Suppressor macrophage treated with lipopolysaccharide for 1 hour (primary cell): ENCODE results near the gene ZMYND8.
"Not testable (repeated sequence)": the region's sequence is repeated elsewhere in the genome, so short reads cannot be mapped to it uniquely, and the experiment has no call there.

Source experiments
- DNase-seq, 3 donors: peaks; one replicate each; pipeline ENCODE4 v3.0.0-alpha.2; 2020 to 2022

The ZMYND8 gene

DNA sequence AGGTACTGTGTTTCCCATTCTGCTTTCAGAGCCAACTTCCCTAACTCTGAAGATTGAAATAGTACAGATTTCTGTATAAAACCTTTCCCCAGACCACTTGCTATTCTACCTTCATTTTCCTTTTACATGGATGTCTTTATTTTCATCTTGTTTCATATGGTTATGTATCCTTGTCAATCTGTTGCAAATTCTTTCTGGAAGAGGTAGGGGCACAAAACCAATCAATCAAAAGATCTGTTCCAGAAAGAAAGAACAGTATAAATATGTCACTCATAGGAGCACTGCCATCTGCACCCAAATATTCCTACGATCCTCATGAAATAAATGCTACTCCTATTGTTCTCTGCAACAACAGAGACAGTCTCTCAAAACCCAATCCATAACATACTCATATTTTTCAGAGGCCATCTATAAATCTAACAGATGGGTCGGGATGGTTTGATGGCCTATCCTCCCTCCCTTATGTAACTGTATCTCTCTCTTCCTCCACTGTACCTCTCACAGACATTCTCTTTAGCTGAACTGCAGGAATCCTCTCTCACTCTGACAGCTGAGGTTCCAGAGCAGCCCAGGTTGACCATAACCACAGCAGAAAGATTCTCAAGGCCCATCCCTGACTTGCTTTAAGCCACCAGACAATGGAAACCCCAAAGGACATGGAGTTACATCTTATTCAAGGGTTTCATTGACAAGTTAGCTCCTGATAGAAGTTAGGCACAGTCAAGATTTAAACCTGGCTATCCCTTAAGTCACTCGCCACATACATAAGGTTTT is 112.8 kb downstream of the ZMYND8 start:
- no peak for DNase-seq

DNA sequence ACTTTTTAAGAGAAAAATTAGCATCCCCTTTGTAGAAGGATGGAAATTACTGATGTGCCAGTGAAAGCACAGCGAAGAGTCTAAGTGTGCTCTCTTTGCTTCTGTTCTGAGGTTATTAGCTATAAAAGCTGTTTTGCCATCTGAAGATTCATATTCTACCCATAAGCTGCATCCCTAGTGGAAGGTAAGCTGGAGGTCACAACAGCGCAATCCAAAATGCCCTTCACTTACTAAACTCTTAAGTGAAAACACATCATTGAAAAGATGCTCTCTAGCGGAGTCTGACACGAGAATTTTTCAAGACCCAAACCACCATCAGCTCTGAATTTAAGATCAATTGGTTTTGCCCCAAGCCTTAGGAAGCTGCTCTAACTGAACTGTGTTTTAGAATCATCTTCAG is 113.5 kb downstream of the ZMYND8 start:
- no peak for DNase-seq

DNA sequence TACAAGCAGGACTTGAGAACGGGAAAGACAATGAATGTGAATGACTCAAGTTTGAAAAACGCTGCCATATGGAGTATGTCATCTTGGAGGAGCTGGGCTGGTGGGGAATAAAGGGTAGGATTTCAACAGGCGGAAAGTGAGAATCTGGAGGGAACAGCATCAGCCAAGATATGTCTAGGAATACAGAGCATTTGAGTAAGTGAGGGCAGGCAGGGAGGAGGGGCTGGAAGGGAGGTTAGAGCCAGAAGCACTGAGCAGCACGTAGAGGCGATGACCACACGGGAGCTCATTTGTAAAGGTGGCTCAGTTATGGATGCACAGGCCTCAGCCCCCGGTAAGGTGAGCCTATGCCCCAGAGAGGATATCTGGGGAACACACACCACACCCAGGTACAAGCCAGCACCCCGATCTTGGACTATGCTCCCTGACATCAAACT is 115.1 kb downstream of the ZMYND8 start:
- DNase-seq = no peak

DNA sequence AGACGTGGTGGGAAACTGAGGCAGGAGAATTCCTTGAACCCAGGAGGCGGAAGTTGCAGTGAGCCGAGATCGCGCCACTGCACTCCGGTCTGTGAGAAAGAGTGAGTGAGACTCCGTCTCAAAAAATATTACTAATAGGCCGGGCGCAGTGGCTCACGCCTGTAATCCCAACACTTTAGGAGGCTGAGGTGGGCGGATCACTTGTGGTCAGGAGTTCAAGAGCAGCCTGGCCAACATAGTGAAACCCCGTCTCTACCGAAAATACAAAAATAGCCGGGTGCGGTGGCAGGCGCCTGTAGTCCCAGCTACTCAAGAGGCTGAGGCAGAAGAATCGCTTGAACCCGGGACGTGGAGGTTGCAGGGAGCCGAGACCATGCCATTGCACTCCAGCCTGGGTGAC is 116.4 kb downstream of the ZMYND8 start:
- not testable (repeated sequence) for DNase-seq

DNA sequence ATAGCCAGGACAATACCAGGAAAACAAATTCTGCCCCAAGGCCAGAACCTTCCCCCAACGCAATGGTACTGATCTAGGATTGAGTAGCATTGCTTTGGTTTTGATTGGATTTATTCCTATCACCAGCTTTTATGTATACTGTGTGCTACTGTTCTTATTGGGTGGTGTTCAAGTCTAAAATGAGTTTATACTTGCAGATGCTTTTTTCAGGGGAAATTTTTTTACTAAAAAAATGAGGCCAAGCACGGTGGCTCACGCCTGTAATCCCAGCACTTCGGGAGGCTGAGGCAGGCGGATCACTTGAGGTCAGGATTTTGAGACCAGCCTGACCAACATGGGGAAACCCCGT is 116.8 kb downstream of the ZMYND8 start:
- DNase-seq = no peak

DNA sequence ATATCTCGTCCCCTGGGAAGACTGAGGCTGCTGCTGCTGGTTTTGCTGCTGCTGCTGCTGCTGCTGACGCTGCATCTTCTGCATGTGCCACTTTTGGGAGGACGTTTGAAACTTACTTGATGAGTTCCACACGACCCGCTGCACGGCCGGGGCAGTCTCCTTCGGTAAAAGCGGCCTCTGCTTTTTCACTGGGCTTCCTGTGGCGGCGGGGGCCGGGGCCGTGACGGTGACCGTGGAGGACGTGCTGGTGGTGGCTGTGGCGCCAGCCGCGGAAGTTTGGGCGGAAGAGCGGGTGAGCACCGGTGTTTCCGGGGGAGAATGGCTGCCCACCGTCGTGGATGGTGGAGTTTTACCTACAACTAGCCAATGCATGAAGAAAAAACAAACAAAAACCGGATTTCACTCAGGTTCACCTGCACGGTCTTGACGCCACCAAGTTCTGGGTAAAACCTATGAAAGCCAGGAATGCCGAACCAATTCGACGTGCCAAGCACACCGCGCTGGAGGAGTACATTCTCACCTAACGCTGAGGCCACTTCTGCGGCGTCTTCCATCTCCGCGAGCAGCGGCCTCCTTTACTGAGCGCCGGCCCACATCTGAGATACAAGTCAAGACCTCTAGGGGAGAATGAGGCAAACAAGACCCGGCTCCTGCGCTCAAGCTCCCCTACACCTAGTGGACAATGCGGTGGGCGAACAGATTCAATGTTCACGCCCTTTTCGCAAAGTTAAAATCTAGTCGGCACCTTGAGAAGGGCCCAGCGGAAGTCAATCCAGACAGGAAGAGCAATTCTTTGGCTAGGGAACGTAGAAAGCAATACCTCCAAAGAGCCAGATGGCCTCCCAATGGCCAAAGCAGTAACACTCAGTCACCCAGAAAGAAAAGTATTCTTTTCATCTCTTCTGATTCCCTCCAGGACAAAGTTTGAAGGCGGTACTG is 117.5 kb downstream of the ZMYND8 start:
- DNase-seq = no peak

DNA sequence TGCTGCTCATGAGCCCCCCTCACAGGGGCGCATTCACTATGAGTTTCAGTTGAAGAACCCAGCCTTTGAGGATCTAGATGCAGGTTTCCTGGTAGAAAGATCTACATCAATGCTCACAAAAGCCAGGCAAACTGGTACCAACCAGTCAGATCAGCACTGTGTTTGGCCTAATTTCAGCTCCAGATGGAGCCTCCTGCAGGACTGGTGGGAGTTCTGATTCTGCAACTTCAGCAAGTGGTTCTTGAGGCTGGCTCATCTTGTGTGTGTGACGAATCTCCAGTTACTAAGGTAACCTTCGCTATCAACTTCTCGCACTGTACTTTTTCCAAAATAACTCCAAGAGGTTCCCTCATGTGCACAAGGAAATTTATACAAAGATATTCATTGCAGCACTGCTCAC is 118.8 kb downstream of the ZMYND8 start:
- DNase-seq = no peak

DNA sequence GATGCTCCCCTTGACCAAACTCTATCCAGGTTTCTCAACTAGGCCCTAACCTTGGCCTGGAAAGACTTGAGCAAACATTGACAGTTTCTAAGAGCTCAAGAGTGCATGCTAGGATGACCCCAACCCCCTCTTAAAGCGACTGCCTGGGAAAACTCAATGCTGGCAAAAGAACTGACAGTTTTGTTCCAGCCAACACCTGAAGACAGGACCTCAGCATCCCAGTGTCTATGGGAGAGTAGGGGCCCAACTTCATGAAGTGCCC is 119.9 kb downstream of the ZMYND8 start:
- no peak for DNase-seq

DNA sequence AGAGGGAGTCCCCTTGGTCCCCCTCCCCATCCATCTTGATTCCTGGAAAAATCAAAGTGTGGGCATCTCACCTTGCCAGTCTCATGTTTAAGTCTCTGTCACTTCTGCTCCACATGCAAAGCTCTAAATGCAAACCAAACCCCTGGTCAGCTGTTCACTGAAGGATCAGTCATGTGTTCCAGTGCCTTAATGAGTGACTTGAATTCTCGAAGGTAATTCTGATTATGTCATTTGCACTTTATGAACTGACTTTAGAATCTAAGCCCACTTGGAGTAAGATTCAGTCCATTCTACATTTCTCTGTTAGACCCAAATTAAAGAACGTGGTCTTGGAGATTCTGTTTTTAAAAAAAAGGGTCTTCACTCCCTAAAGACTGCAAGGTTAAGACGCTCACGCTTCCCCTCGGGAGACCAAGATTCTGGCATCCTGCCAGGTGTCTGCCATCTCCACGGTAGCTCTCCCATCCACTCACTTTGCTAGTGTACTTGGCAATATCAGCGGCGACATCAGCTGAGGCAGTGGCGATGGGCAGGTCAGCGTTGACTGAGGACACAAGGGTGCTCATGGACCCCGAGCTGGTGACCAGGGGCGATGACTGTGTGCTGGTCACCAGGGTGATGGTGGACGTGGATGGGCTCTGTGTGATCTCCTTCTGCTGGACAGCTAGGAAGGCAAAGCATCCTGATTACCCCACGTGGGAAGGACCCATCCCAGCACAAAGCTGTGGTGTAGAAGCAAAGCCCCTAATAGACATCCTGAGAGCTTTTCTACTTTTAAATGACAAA is 120.5 kb downstream of the ZMYND8 start:
- DNase-seq = no peak

DNA sequence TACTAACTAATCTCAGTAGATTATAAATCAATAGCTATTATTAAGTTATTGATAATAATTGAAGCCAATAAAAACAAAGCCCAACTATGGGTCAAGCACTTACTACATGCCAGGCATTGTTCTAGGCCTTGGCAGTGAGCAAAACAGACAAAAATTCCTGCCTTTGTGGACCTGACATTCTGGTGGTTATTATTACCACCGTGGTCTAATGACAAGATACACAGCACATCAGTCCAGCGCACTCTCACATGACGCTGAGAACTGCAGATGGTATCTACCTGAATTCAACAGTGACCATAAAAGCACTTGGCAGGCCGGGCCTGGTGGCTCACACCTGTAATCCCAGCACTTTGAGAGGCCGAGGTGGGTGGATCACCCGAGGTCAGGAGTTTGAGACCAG is 121.4 kb downstream of the ZMYND8 start:
- DNase-seq = no peak

DNA sequence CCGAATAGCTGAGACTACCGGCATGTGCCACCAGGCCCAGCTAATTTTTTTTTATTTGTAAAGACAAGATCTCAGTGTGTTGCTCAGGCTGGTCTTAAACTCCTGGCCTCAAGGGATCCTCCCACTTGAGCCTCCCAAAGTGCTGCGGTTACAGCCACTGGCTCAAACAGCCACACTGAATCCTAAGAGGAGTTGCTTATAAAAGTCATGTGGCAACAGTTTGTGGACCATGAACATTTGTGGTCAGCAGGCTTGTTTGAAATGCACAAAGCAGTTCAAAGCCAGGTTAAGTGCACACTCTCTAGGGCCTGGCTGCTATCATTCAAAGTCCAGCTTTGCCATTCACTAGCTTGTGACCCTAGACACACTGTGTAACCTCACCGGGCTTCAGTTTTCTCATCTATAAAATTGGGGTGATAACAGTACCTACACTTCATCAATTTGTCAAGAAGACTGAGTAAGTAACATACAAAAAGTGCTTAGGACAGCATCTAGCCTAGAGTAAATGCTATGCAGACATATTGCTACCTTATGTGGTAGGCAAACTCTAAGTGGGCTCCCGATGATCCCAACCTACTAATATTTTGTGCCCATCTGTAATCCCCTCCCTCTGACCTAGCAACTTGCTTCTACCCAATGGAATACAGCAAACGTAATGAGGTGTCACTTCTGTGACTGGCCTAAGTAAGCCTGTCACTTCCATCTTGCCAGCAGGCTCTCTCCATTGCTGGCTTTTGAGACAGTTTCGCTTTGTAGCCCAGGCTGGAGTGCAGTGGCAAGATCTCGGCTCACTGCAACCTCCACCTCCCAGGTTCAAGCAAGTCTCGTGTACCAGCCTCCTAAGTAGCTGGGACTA is 122.9 kb downstream of the ZMYND8 start:
- DNase-seq = no peak

DNA sequence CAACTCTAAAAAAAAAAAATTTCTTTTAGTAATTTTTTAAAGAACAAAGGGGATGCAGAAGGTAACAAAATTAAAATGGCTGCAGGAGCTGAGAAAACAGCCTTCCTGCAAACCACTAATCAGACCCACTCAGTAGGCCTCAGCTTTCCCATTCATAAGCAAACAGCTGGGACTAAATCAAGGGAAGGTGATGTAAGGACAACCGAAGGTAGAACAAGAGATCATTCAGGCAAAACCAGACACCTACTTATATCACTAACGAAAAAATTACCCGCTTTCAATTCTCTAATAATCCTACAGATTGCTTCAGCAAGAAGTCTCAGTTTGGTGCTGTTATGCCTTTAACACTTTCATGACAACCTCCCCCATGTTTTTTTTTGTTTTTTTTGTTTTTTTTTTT is 124.0 kb downstream of the ZMYND8 start:
- no peak for DNase-seq

DNA sequence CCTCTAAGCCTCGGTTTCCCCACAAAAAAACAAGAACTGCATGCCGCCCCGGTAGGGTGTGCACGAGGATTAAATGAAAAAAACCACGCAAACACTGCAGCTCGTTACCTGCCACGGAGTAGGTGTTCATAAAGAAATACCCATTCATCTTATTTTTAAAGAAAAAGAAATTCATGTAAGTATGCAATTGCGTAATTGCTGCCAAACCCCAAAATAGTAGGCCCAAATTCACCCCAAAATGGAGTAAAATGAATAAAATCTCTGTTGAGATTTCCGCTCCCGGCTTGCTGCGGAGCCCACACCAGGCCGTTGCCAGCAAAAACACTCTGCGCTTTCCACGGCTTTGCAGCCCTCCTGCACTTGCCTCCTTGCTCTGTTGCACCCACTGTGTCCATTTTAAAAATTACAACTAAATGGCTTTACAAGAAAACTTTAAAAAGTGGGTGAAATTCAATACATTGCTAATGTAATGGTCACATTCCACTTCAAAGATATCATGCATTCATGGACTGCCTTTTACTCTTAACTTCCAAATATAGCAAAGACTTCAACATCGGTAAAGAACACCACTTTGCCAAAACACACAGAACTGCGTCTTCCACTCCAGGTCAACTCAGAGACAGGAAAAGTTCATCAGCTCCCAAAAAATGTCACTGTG is 125.0 kb downstream of the ZMYND8 start:
- DNase-seq = no peak

DNA sequence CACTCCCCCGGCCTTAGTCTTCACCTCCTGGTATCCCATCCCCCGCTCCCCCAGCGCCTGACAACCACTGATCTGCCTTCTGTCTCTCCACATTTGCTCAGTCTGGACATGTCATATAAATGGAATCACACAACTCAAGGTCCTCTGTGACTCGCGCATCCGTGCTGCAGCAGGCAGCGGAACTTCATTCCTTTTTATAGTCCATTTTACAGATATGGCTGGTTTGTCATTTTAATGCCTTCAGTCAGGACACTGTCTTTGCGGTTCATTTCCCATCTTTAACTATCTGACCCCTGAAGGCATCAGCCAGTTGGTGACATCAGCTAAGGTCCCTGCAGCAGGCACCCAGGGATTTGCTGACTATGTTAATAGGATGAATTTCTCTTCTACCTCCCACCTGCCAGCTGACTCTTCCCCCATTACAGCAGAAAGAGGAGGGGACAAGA is 125.7 kb downstream of the ZMYND8 start:
- DNase-seq = no peak

DNA sequence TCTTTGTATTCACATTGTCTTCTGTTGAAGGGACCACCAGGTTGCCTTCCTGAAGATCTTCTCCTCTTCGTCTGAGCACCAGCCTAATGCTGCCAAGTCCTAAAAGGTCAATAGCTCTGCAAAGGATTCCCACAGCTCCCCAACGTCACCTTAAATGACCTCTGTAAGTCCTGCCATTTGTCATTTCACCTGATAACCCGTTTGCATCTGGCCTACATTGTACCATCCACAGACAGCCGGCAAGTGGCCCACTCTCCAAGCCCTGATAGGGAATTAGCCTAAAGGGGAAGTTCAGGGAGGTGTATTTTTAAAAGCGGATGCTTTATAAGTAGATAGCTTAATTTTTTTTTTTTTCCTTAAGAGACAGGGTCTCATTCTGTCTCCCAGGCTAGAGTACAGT is 127.8 kb downstream of the ZMYND8 start:
- no peak for DNase-seq

DNA sequence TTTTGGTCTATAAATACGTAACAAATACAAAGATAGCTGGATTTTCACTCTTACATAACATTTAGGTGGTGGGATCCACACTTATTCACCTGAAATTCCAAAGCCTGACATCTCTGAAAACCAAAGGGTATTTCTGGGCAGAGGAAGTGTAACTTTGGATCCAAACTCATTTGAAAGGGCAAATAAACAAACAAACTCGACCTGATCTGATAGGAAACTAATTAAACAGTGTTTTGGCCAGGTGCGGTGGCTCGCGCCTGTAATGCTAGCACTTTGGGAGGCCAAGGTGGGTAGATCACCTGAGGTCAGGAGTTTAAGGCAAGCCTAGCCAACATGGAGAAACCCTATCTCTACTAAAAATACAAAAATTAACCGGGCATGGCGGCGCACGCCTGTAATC is 128.9 kb downstream of the ZMYND8 start:
- DNase-seq = no peak

DNA sequence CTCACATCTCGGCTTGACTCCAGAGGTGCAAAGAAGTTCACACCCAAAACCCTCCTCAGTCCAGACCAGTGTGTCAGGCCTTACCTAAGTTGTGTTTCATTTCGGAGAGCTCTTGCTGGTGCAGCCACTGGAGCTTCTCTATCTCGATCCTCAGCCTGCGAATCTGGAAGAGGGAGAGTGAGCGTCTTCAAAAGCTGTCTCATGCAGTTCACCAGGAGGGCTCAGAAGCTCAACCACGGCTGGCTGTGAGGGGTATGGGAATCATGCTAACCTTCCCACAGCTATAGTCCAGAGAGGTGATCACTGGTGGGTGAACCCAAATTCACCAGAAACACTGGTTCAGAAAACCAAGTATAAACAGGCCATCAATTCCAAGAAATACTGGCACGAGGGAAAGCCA is 129.4 kb downstream of the ZMYND8 start:
- DNase-seq = no peak

DNA sequence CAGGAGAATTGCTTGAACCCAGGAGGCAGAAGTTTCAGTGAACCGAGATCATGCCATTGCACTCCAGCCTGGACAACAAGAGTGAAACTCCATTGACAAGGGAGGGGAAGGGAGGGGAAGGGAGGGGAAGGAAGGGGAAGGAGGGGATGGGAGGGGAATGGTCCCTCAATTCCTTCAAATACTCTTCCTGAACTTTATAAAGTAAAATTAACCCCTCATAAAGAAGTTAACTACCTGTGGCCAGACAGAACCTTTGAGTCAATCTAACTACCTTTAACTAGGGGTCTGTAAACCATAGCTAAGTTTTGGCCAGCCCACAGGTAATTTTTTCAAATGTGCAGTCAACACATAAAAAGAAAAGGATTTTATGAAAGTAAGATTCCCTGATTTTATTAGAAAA is 131.0 kb downstream of the ZMYND8 start:
- no peak for DNase-seq

DNA sequence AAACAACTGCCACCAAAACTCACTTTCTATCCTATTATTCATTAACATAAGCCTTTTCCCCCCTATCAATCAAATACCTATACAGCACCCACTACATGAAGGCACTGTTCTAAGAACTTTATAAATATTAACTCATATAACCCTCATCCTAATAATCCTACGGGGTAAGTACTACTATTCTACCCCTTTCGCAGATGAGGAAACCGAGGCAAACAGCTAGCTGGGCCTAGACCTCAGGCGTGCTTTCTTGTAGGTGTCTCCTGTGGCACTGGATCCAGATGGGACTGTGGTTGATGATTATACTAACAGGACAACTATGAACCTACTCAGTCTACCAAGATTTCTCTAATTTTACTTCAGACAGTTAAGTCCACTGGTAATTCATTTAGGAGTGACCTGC is 131.6 kb downstream of the ZMYND8 start:
- DNase-seq = no peak

DNA sequence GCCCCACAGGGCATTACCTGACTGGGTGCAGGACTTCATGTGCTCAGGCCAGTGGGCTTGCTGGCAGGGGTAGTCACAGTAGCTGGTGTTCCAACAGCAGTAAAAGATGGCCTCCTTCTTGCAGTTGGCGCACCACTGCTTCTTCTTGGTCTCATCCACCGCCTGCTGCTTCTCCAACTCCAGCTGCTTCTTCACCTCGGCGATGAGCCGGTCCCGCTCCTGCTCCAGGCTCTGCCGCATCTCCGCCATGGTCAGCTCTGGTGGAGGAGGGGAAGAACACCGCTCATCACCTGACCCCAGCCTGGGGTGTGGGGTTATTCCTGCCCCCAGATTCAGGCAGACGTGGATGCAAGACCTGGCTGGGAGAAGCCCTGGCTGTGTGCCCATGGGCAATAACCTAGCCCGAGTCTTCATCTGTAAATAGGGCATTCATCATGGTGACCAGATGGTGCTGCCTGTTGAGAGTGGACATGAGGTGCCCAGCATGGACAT is 132.2 kb downstream of the ZMYND8 start:
- no peak for DNase-seq

DNA sequence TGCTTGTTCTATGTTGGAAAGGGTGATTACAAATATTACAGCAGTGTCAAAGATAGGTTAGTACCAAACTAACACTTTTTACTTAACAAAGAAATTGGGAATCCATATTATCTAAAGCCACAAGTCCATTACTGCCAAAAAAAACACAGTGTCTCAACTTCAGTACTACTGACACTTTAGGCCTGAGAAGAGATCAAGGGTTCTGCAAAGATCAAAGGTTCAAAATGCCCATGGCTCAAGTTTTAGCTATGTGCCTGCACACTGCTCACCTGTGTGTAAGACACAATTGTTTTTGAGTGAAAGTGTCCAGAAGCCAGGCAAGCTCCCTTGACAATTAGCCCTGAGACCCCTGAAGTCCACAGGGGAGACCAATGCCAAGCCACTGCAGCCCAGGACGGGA is 132.6 kb downstream of the ZMYND8 start:
- DNase-seq = no peak
